ENCODE data around the gene ATP11B.

DNA sequence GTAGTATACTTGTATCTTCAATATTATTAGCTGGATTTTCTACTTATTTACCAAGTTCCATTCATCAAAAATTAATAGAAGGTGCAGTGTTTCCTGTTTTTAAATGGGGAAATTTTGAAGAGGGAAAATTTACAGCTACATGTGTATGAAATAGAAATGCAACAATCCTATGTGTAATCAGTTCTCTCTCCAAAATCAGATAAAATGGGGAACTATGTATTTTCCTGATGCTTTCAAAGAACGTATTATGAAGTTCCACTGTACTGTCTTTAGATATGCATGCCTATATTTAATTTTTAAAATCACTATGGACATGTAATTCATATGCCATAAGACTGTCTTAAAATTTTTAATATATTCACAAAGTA is 143.6 kb downstream of the ATP11B start:
- TF ChIP-seq POLR2A (IDR thresholded peaks at IDR 0.05), result no peak
- TF ChIP-seq, protein P1, sequence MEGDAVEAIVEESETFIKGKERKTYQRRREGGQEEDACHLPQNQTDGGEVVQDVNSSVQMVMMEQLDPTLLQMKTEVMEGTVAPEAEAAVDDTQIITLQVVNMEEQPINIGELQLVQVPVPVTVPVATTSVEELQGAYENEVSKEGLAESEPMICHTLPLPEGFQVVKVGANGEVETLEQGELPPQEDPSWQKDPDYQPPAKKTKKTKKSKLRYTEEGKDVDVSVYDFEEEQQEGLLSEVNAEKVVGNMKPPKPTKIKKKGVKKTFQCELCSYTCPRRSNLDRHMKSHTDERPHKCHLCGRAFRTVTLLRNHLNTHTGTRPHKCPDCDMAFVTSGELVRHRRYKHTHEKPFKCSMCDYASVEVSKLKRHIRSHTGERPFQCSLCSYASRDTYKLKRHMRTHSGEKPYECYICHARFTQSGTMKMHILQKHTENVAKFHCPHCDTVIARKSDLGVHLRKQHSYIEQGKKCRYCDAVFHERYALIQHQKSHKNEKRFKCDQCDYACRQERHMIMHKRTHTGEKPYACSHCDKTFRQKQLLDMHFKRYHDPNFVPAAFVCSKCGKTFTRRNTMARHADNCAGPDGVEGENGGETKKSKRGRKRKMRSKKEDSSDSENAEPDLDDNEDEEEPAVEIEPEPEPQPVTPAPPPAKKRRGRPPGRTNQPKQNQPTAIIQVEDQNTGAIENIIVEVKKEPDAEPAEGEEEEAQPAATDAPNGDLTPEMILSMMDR (IDR thresholded peaks at IDR 0.05), result no peak

Data from thyroid gland (tissue), 4 donors.